CD4-positive, alpha-beta T cell treated with Interleukin-6 at 100 ng/mL for 8 hours (primary cell): Measurements from ENCODE around the gene JPH4.

Experiments used
- DNase-seq: peaks from one replicate; pipeline ENCODE4 v3.0.0-alpha.2; 2020; ENCODE audit warnings: mixed read lengths, low spot score

The JPH4 gene

DNA sequence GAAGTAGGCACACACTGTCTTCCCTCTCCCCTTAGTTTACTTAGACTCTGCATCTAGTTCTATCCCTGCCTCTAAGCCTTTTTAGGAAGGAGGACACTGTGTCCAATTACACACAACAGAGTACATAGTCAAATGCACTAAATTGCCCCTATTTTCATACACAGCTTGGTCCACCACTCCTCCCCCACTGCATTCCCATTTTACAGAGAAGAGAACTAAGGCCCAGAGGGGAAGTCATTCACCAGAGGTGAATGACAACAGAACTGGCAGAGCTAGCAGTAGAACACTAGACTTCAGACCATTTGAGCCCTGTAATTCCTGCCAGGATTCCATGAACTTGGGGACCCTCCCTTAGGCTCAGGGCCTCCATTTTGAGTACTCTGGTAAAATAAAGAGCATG lies 1.1 kb upstream of the JPH4 start:
- DNase-seq = no peak

DNA sequence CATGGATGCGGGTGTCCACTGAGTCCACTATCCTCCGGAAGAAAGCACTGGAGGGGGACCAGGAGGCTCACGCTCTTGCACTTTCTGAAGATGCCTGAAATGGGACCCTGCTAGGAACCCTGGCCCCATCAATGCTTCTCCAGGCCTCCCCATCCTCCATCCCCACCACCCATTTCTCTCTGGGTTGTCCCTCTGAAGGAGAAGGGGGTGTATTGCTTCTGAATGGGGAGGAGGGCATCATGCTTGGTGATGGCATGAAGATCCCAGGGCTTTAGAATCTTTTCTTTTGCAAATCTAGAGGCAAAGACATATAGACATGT lies 681 bp upstream of the JPH4 start:
- DNase-seq = no peak

DNA sequence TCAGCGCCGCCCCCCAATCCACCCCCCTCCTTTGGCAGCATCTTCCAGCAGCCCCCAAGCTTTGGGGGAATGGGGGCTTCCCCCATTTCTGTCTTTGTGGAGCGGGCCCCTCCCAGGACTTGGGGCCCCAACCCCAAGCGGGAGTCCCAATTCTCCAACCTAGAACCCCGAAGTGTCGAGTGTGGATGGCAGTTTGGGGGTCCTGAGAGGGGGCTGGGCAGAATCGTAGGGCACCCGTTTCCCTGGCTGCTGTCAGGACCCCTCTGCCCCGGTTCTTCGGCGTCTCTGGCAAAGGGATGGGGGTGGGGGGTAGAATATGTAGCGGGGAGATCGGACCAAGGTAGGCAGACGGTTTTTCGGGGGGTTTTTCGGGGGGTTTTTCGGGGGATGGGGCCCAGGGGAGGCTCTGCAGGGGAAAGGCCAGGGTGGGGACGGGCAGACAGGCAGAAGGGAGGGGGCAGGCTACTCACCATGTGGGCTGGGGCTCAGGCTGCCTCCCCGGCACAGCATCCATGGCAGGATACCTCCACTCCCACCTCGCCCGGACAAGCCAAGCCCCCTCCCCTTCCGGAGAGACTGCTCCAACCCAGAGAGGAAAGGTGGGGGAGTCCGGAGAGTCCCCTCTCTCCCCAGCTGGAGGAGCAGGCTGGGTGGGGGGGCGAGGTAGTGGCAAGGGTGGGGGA lies 739 bp downstream of the JPH4 start:
- DNase-seq = no peak

DNA sequence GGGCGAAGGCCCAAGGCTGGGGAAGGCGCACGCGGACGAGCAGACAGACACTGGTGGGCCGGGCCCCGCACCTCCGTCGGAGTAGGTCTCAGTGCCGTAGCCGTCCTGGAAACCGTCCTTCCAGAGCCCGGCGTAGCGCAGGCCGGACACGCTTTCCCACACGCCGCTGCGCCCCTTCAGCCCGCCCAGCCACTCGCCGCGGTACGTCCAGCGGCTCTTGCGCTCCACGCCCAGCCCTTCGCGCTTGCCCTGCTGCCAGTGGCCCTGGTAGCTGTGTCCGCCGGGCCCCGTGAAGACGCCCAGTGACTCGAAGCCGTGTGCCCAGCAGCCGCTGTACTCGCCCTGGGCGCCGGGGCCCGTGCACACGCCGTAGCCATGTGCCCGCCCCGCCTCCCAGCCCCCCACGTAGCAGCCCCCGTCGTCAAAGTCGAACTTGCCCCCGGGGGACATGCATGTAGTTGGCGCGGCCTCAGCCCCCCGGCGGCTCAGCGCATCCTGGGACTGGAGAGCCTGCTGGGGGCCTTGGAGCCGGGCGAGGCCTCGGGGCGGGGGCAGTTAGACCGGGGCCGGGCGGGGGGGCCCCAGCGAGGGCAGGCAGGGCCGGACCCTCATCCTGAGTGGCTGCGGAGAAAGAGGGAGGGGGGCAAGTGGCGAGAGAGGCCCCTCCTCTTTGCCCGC lies 1.4 kb downstream of the JPH4 start:
- DNase-seq = no peak

DNA sequence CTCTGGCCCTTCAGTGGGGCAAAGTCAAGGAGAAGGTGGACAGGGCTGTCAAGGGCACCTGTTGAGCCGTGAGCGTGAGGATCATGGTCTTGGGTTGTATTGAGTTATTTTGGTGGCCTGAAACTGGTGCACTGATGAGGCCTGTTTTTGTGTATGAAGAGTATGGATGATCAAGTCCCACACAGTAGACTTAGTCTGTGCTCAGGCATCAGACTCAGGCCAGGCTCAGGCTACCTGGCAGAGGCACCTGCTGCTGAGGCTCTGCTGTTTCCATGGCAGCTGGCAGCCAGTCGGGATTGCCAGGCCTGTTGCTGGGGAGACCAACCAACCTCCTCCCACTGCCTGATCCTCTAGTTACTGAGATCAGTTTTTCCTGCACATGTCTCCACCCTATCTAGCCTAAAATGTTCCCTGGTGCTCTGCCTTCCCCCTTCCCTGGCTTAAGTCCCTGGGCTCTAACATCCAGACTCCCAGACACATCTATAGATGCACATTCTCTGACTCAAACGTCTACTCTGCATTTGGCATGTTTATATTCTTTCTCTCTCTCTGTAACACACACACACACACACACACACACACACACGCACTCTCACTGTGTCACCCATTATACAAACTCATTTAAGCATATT lies 5.1 kb downstream of the JPH4 start:
- no peak for DNase-seq

DNA sequence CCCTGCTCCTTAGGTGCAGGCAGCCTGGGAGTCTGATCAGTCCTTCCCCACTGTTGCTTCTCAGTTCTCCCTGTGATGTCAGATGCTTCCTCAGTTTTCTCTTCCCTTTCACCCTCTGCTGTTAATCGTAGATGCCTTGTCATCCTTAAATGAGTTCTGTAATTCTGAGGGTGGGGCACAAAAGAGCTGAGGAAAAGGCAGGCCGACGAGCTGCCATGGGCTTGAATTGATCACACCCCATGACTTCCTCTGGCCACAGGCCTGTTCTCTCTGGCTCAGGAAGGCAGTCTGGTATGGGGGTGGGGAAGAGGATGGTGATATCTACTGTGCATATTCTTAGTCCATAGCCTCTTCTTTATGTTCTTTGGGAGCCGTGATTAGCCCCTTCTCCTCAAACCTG lies 5.8 kb downstream of the JPH4 start:
- no peak for DNase-seq

DNA sequence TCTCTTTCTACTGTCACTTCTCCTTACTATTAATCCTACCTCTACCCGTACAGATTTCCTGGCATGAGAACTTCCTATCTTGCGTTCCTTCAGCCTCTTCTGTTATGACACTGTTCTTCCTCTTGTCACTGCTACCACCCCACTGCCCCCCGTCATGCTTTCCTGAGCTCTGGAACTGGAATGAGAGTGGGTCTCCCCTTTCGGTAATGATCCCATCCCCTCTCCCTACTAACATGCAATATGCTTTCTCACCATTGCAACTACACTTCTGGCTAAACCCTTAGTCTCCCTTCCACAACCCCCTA lies 6.1 kb downstream of the JPH4 start:
- no peak for DNase-seq

DNA sequence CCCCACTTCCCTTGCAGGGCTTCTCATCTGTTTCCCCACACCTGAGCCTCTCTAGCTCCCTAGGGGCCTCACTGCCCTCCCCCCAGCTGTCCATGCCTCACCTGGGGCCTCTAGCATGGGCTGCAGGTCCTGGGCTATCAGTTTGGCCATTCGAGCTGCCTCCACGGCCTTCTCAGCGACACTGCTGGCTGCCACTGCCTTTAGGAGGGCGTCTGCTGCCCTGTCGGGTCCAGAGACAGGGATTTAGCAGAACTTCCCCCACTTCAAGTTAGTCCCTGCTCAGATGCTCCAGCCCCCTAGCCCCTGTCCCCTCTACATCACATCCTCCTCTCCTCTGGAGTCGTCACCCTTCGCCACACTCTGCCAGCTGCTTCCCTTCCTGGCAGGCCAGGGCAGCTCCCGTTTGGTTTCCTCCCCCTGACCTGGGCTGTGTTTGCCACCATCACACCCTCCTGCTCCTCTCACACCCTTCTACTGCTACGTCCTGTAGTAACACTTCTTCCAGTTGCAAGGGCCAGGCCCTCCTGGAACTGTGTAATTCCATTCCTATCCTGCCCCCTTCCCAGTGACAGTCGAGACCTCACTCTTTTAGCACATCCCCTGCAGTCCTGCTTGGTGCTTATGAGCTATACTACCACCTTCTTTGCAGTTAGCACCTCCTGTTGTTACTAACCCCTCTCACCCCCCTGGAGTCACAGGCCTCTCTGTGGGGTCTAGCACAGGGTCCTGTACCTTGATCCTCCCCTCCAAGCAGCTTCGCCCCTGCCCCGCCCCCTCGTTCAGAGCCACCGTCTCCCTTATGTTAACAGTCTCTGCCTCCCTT lies 6.7 kb downstream of the JPH4 start:
- no peak for DNase-seq

DNA sequence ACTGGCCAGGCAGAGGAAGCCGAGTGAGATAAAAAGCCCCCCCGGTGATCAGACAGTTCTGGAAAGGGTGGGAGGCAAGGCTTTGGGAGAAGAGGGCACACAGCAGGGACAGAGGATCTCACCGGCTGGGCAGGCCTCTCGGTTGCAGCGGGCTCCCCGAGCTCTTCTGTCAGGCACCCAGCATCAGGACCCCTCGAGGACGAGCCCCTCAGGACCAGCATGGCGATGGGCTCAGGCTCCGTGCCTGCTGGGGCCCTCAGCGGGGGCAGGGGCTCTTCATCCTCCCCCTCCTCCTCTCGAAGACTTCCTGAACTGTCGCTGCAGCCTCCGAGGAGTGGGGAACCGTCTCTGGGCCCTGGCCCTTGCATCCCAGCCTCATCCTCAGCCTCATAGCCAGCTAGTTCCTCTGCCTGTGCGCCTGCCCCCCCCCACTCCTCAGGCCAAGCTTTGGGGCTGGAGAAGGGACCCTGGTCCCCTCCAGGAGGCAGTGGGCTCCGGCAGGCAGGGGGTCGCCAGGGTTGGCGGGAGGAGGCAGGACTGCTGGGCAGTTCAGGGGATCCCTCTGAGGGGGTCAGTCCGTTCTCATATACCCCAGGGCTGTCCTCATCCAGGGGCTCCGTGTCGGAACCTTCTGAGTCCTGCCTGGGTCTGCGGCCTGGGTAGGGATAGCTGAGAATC lies 7.6 kb downstream of the JPH4 start:
- no peak for DNase-seq

DNA sequence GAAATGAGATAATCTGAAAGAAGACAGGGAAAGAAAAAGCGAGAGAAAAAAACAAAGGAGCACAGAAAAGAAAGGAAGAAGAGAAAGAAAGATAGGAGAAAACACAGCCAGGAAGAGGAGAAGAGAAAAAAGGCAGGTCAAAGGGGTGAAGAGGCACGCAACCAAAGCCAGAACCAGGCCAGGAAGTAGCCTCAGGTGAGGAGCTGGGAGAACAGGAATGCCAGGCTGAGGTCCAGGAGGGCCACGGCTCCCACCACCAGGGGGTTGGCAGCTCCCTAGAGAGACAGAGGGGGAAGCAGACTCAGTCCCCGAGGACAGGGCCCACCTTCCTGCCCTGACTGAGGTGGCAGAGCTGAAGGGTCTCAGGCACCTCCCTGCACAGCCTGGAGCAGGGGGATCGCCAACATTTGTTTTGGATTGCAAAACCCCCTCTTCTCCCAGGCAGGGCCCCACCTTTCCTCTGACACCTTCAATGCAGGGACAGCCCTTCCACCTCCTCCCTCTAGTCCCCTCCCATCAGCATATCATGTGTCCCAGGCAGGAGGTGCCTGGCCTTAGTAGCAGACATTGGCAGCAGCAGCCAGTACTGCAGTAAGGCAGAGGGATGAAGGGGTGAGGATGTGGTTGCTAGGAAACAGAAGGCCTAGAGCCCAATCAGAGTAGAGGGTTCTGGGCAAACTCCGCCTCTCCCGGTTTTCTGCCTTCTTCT lies 9.0 kb downstream of the JPH4 start:
- DNase-seq = no peak

DNA sequence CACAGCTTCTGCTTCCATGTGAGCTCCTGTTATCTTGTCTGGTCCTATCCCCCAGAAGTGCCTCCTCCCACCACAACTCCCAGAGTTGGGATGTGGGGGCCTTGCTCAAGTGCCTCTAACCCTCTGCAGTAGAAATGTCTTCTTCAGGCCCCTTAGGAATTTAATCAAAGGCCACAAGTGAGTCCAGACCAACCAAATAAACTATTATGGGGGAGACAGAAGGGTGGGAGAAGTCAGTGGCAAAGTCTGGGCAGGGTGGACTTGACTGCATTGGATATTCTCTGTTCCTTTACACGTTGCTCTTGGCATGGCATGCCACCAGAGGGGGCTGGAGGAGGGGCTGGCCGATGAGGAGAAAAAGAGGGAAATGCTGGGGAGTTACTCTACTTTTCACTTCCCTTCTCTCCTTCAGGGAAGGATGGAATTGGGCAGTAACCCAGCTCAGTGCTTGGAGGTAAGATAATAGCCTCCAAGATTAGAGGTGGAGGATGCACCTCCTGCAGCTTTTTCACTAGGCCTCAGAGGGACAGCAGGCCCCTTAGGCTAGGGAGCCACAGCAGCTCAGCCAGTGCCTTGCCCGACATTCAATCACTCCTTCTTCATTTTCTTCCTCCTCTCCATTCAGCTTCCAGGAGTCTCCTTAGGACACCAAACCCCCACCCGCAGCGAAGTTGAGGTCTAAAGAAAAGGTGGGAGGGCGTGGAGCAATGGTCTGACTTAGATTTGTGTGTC lies 9.8 kb downstream of the JPH4 start:
- no peak for DNase-seq

DNA sequence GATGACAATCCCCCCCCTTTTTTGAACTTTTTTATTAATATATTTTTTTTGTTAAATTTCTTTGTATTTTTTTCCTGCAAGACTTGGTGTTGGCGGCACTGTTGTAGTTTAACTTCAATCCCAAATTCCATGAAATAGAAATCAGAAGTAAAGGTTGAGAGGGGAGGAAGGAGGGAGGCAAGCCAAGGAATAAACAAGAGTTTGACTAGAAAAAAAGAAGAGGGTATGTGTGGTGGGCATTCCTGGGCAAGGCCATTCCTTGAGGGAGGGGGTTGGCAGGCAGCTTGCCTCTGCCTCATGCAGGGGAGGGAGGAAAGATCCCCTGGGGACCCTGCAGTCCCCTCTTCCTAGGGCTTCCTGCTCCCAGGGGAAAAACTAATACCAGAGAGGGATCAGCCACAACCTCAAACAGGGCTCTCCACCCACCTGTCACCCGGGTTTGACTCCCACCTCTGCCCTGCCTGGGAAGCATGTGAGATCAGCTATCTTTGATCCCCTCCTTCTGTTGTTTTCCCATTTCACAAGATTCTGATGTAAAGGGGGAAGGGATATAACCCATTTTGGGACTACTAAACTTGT lies 10.5 kb downstream of the JPH4 start:
- DNase-seq = no peak

DNA sequence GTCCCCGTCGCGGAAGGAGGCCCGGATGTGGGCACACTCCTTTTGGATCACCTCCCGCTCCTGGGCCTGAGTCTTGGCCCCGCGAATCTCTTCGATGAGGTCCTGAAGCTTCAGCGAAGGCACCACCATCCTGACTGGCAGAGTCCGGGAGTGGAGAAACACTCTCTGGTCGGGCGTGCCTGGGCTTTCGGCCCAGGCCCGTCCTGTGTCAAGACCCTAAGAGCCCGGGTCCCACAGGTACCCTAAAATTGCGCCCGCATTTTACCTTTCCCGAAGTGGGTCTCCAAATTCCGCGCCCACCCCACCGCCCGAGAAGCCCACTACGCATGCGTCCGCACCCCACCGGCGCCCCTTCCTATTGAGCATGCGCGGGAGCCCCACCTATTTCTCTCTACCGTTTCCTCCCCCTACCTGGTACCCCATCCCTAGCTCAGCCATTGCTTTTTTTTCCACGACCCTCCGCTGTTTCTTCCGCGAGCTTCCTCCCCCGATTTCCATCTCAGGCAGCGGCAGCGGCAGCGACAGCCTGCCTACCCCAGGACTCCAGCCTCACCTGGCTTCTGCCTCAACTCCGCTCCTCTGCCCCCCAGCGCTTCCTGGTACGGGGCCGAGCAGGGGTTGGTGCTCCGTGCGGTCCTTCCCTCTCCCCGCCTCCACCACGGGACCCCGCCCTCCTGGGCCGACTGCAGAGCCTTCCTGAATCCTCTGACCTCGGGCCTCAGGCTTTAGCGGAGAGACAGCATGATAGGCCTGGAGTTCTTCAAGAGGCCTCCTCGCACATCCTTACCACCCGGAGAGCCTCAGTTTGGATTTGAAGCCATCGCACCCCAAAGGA lies 11.2 kb downstream of the JPH4 start, which contains the start of gene AP1G2:
Gene AP1G2, minus strand, starts transcription at position 606 of the 835 bp plus-strand sequence. Its CDS starts 477 bp downstream, at position 129.
- DNase-seq = peak; percentile 91

DNA sequence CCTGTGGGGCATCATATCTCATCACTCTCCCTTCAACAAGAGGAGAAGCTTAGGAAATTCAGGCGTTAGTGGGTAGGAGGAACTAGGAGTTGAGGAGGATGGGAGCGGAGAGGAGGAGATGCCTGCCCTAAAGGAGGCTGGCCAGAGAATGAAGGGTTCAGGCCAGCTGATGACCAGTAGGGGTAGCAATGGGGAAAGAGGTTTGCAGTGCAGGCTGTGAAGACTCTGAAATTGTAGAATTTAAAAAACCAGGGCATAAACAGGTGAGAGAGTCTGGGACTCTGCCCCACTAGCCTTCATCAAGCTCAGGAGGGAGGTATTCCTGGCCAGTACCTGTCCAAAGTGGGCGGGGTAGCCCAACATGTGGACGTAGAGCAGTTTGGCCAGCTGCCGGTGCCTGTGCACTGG lies 11.8 kb downstream of the JPH4 start:
- no peak for DNase-seq

DNA sequence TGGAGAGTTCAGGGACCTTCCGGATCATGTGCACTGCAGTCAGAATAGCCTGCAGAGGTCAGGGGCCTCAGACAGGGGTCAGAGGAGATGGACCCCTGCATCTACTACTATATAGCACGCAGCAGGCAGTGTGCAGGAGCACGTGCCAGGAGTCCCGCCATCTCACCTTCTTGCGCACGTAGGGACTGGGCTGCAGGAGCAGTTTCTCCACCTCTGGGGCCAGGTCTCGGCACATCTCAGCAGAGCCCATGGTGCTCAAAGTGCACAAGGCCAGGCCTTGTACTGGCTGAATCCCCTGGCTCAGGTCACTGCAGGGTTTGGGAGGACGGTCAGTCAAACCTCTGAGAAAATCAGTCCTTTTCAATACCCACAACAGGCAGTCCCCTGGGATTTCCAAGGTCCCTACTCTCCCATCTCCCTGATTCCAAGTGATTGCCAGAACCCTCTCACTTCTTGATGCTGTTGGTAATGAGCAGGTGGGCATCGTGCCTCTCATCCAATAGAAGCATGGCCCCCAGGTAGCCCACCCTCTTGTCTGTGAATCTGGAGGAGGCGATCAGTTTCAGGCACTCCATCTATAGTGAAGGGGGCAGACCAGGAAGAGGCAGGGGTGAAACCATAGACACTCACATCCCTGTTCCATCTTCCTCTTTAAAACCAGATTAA lies 12.3 kb downstream of the JPH4 start:
- no peak for DNase-seq

DNA sequence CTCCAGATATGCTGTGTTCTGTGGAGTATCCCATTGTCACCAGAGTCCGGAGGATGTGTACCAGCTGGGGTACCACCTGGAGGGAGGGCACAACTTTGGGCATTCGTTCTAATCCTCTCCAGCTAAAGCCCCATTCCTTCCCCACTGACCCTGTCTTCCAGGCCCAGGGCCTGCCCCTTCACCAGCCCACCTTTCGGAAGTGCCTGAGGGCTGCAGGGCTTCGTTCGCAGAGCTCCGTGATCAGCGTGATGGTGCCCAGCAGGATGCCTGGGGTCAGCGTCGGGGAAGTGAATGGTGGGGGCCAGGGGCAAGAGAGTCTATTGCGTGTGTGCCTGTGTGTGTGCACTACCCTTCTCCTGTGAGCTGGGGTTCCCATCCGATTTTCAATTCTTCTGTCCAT lies 13.0 kb downstream of the JPH4 start:
- DNase-seq = no peak

DNA sequence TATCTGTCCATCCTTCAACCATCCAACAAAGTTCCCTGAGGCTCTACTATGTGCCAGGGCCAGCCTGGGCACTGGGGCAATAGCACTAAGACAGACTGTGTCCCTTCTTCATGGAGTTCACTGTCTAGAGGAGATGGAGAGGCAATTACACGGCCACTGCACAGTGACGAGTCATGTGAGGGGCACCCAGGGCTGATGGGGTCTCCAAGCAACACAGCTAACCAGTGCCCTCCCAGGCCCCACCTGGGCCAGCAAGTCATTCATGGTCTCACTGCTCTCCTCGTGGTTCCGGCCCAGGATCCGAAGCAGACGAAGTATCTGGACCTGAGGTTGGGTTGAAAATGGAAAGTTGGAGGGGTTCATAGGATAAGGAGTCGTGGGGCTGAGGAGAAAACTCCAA lies 13.7 kb downstream of the JPH4 start:
- no peak for DNase-seq

DNA sequence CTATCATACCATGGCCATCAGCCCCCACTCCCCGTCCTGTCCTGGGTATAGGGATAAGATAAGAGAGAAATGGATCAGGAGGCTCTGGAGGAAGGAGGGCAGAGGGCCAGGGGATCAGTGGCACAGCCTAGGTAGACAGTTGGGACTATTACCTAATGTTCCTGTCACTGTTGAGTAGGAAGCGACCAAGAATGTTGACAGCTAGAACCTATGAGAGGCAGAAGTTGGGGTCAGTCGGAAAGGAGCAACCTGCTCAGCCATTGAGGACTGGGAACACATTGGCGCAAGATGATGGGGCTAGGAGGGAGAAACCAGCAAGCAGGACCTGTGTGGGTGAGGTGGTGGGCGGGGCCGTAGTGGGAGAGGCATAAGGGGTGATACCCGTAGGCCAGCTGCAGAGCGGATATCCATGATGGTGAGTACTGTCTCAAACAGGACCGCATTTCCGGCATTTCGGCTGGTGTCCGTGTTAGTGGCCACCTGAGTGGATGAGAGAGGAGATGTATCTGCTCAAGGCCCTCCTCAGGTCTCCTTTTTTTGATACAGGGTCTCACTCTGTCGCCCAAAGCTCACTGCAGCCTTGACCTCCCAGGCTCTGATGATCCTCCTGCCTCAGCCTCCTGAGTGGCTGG lies 14.3 kb downstream of the JPH4 start:
- no peak for DNase-seq
